HG03139 (cell line): Measurements from ENCODE around the gene ACOX3.
"Not testable (repeated sequence)": the region's sequence is repeated elsewhere in the genome, so short reads cannot be mapped to it uniquely, and the experiment has no call there.

ENCODE experiments used
- ATAC-seq: cut with Tn5 transposase; IDR thresholded peaks from one replicate; pipeline ENCODE4 v1.9.1; 2021; ENCODE audit not compliant: unreplicated experiment

ACOX3 gene

GRCh38 chr4:8440492-8441311, at the start of gene ACOX3, which contains the start of gene TRMT44:
ACOX3 (minus strand) TSS chr4:8440723; CDS start chr4:8416521, 24,202 bp downstream.
TRMT44 (plus strand) TSS chr4:8440777; CDS start chr4:8440823, 46 bp downstream.
- peak; percentile 83 for ATAC-seq

- ATAC-seq: no peak
These were observed 48.4 kb upstream of the ACOX3 start for GRCh38 chr4:8488791-8489369.

GRCh38 chr4:8486643-8487042, 46.1 kb upstream of the ACOX3 start:
- not testable (repeated sequence) for ATAC-seq

- no peak for ATAC-seq
These were observed 39.7 kb upstream of the ACOX3 start for GRCh38 chr4:8480221-8480620.

- ATAC-seq: no peak
These were observed 38.5 kb upstream of the ACOX3 start for GRCh38 chr4:8478801-8479744.

- no peak for ATAC-seq
These were observed 37.8 kb upstream of the ACOX3 start for GRCh38 chr4:8478371-8478770.

- no peak for ATAC-seq
These were observed 37.2 kb upstream of the ACOX3 start for GRCh38 chr4:8477676-8478075.

- no peak for ATAC-seq
These were observed 36.6 kb upstream of the ACOX3 start for GRCh38 chr4:8477095-8477635.

- no peak for ATAC-seq
These were observed 35.4 kb upstream of the ACOX3 start for GRCh38 chr4:8475751-8476575.

- no peak for ATAC-seq
These were observed 34.3 kb upstream of the ACOX3 start for GRCh38 chr4:8474856-8475255.

- ATAC-seq: no peak
These were observed 33.5 kb upstream of the ACOX3 start for GRCh38 chr4:8473920-8474590.

- no peak for ATAC-seq
These were observed 32.8 kb upstream of the ACOX3 start for GRCh38 chr4:8473198-8473919.

- no peak for ATAC-seq
These were observed 32.2 kb upstream of the ACOX3 start for GRCh38 chr4:8472689-8473197.

- no peak for ATAC-seq
These were observed 31.7 kb upstream of the ACOX3 start for GRCh38 chr4:8472158-8472688.

- no peak for ATAC-seq
These were observed 30.8 kb upstream of the ACOX3 start for GRCh38 chr4:8471211-8471875.

- no peak for ATAC-seq
These were observed 30.0 kb upstream of the ACOX3 start for GRCh38 chr4:8470451-8471024.

GRCh38 chr4:8469550-8469949, 29.0 kb upstream of the ACOX3 start:
- no peak for ATAC-seq
